Activated effector memory CD4-positive, alpha-beta T cell treated with Interleukin-2 at 50 U/mL for 16 hours (primary cell): ENCODE measurements around the gene MALRD1.

Experiments
- DNase-seq: peaks from one replicate; pipeline ENCODE4 v3.0.0-alpha.2; 2020

Gene MALRD1

GRCh38 chr10:19408924-19409323 is 360.3 kb downstream of the MALRD1 start:
- no peak for DNase-seq

DNA sequence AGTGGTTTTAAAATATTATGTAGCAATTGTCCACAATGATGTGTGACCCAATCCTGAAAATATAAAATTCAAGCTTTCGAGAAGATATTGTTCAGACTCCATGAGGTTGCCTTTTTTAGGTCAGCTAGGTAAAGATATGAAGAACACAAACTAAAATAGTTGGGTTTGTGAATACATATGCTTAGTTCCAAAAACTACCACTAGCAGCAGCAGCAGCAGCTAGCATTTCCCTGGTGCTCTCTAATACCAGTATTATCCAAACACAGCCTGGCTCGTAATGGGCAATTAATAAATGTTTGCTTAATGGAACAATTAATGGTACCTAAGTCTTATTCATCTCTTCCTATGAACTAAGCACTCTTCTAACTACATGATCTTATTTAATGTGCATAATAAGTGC is 362.5 kb downstream of the MALRD1 start:
- no peak for DNase-seq

GRCh38 chr10:19412531-19412930 is 363.9 kb downstream of the MALRD1 start:
- no peak for DNase-seq

DNA sequence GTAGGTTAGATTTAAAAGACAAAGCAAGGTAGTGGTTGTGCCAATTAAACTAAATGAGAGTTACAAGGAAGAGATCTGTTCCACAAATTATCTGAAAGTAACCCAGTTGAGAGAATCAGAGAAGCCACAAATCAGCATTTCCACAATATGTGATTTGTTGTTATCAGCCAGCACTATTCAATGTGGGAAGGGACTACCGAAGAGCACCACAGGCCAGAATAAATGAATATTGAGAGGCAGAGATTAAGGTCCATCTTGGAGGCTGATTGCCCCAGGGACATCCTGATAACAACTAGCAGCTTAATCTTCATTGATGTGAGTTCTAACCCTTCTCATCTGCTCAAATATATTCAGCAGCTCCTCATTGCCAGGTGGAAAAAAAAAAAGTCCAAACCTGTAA is 367.6 kb downstream of the MALRD1 start:
- no peak for DNase-seq

DNA sequence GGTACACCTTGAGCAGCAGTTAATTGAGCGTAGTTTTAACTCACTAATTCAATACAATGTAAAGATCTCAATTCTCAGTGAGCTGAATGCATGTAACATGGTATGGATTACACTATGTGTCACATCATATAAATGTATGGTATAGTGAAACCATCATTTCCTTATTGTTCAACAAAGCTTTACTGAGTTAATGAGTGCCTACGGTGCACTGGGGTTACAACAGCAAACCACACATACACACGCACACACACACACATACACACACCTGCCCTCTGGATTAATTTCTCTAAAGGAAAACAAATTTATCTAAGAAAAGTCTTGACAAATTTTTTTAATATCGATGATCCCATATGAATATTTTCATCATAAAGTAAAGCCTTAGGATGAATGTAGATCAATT is 369.1 kb downstream of the MALRD1 start:
- no peak for DNase-seq

GRCh38 chr10:19421674-19422073 is 373.1 kb downstream of the MALRD1 start:
- DNase-seq, result no peak

- no peak for DNase-seq
Measured at GRCh38 chr10:19426034-19426433, 377.4 kb downstream of the MALRD1 start.

DNA sequence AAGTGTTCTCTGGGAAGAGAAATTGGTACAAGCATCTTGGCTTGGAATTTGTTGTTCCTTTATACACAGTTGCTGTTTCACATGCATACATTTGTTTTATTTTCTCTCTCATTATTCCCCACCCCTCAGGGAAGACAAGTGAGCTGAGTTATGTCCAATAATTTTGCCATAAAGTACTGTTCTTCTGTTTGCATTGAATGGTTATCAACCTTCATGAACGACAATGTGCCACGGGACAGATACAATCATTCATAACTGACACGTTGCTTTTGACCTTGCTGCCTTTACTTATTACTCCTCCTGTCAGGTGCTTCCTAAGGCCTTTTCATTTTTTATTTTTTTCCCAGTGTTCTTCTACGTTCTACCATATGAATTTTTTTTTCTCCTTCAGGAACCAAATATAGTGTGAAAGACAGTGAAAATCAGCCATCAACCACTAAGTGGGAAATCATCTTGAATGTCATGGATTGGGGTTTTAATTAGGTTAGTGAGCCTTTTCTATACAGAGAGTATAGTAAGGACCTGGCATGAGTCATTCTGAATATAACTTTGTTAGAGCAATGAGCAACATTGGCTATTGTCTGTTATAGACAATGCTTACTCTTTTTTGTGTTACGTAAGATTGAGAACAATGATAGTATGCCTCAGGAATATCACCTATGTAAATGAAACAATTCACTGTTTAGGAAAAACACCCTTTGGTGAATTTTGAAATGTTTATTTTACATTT is 383.2 kb downstream of the MALRD1 start:
- no peak for DNase-seq

DNA sequence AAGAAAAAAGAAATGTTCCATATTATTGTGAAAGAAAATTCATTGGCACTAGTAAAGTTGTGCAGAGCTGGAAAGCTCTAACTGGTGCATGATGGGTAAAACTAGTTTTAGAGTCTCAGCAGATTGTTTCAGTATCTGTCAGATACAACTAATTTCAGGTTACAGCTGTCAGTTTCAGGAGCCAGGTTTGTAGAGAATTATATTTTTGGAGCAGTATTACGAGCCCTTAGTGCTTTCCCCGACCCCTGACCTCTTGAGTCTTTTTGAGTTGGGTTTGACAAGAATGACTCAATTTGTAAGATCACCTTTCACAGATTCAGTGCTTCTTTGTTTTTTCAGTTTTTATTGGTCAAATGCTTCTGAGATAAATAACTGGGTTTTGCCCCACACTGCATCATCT is 401.3 kb downstream of the MALRD1 start:
- no peak for DNase-seq

GRCh38 chr10:19451356-19451755 is 402.8 kb downstream of the MALRD1 start:
- no peak for DNase-seq

DNA sequence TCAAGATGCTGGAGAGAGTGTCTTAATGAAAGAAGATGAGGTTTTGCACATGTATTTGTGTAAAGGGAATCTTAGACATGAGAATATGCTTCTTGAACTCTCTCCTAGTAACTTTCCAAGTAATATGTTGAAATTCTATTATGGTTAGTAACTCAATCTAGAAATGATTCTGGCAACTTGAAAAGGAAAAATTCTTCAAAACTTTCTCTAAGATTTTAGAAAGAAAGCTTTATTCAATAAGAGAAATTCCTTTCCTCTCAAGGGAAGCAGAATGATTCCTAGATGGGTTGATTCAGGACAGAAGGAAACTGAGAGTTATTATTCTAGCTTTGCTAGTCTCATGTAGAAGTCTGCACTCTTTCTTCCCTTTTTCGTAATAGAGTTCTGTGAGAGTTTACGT is 403.3 kb downstream of the MALRD1 start:
- no peak for DNase-seq

- no peak for DNase-seq
Measured at GRCh38 chr10:19453967-19454366, 405.4 kb downstream of the MALRD1 start.

DNA sequence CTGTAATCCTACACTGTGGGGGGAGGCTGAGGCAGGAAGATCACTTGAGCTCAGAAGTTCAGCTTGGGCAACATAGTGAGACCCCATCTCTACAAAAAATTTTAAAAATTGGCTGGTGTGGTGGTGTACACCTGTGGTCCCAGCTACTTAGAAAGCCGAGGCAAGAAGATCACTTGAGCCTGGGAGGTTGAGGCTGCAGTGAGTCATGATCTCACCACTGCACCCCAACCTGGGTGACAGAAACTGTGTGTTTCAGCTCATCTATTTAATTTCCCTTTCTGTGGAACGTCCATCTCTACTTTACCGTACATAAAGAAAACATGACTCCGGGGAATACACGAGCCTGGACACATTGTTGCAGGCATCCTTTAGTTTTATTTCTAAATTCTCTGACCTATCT is 413.0 kb downstream of the MALRD1 start:
- DNase-seq, result no peak

- DNase-seq, result no peak
Measured at GRCh38 chr10:19466709-19467108, 418.1 kb downstream of the MALRD1 start.

DNA sequence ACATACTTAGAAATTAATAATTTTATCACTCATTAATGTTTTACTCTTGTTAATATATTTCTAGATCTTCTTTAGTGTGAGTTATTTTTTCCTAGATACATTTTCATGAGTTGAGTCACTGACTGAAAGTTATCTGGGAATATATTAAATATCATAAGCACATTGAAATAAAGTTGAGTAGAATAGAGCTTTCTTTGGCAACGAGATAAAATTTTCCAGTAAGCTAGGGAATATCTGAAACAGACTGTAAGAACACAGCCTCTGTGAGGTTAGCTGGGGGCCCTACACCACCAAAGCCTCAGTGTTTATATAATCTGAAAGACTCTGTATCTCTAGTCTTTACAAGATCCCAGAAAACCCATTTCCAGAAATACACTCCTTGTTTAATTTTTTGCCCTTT is 419.8 kb downstream of the MALRD1 start:
- DNase-seq, result no peak

GRCh38 chr10:19469521-19469920 is 420.9 kb downstream of the MALRD1 start:
- no peak for DNase-seq

DNA sequence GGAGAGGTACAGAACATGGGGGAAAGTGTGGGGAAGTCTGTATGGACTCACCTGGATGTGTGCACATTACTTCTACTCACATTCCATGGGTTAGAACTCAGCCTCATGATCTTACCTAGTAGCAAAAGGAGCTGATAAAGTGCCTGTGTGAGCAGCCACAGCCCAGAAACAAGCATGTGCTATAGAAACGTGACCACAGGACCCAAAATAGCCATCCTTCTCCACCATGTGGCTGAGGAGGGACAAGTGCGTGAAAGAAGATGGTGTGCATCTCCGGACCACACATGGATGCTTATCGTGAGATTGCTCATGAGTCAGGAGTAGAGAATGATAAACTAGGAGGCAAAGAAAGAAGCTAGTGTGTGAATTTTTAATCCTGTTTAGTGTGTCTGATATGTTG is 431.3 kb downstream of the MALRD1 start:
- DNase-seq, result no peak

DNA sequence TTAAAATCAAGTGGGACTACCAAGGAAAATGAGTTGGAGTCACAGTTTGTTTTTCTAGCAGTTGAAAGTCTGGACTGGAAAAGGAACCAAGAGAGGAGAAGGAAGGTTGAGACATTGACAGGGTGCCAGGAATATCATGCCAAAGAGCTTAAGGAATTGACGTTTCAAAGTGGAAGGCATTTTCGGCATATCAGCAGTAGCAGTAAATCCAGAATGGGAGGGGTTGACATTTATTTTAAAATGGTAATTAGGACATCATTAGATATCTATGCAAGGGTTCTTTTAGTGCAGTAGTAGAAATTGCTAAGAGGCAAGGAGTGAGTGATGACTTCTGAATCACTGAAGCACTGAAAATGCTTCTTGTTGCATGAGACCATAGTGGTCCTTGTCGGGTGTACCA is 431.8 kb downstream of the MALRD1 start:
- no peak for DNase-seq

- no peak for DNase-seq
Measured at GRCh38 chr10:19483421-19483820, 434.8 kb downstream of the MALRD1 start.

- DNase-seq, result no peak
Measured at GRCh38 chr10:19488592-19489280, 440.1 kb downstream of the MALRD1 start.

DNA sequence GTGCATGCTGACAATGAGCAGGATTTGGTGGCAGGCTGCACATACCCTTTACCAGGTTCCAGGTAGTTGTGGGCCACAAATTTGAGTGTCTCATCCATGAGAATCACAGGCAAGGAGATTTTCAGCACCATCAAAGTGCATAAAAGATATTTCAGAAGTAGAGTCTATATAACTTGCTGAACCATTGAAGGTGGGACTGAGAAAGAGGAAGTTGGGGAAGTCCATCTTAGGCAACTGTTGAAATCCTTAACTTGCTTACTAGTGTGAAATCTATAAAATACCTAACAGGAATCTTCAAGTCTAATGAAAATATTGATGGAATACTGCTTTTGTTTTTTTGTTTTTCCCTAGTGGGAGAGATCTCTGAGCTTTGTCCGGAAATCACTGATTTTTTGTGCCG is 442.6 kb downstream of the MALRD1 start:
- DNase-seq, result no peak

- DNase-seq, result no peak
Measured at GRCh38 chr10:19493917-19494316, 445.3 kb downstream of the MALRD1 start.

DNA sequence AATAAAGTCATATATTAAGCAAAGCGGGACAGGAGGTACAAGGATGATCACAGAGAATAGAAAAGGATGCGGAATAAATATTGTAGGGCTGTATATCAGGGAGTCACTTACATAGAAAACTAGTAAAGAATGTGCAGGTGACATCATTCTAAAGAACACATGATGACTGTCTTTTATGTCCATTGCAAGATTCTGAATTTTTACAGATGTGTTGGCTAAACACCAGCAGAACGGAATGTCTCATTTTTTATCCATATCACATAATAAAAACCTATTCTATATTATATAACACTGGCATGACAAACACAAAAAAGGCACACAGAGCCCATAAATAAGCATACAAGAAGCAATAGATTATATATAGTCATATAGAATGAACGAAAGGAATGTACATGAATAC is 448.4 kb downstream of the MALRD1 start:
- no peak for DNase-seq

GRCh38 chr10:19498393-19499290 is 450.0 kb downstream of the MALRD1 start:
- DNase-seq, result no peak
